ENCODE data around the gene GFOD2.

- TF ChIP-seq ZC3H10 (CRISPR knock-in tag; IDR thresholded peaks at IDR 0.05): no peak
- no peak for TF ChIP-seq ZFP30 (CRISPR knock-in tag; IDR thresholded peaks at IDR 0.05)
- TF ChIP-seq POU6F1 (CRISPR knock-in tag; IDR thresholded peaks at IDR 0.05; ENCODE audit: borderline replicate concordance, low read depth): no peak
- TF ChIP-seq ZNF565 (CRISPR knock-in tag; conservative IDR thresholded peaks at IDR 0.05; ENCODE audit: low read depth): no peak
- no peak for TF ChIP-seq CREB5 (CRISPR knock-in tag; IDR thresholded peaks at IDR 0.05; ENCODE audit: low read depth)
- no peak for TF ChIP-seq RARB (CRISPR knock-in tag; IDR thresholded peaks at IDR 0.05)
- TF ChIP-seq ARNTL (CRISPR knock-in tag; IDR thresholded peaks at IDR 0.05; ENCODE audit: borderline replicate concordance, low read depth): no peak
- no peak for TF ChIP-seq TSHZ2 (CRISPR knock-in tag; IDR thresholded peaks at IDR 0.05)
- TF ChIP-seq TCF4 (CRISPR knock-in tag; IDR thresholded peaks at IDR 0.05; ENCODE audit: borderline replicate concordance): no peak
- TF ChIP-seq PPARA (CRISPR knock-in tag; IDR thresholded peaks at IDR 0.05; ENCODE audit: borderline replicate concordance): no peak
These were observed 75.1 kb downstream of the GFOD2 start for GRCh38 chr16:67644038-67644437.

All from SK-N-SH treated with all-trans-retinoic acid at 6 μM for 48 hours (cell line).